ENCODE data around the gene ARHGAP19. TPM values are rescaled to one million over a fixed set of nuclear protein-coding genes. Genes with fewer than 3 reads are reported as not detected.

The ARHGAP19 gene
- total and polyA plus RNA-seq, 4 donors, result 1.8 to 12.8 (median 9.2) TPM

GRCh38 chr10:97234400-97234799 lies 58.0 kb downstream of the ARHGAP19 start:
- Histone ChIP-seq H3K27me3 (ENCODE audit: control insufficient read depth in 1 of 2, insufficient read depth in 2 of 2, low read length in 1 of 2) (no peaks in the 10 kb centered on the region), H3K27ac (ENCODE audit: low read depth in 1 of 2, low read length in 2 of 2) (no peak overlapping the region), H3K4me3 (ENCODE audit: low read length in 2 of 2) (no peak overlapping the region), H3K9me3 (ENCODE audit: control insufficient read depth, low read length) (no peaks in the 10 kb centered on the region), H3K36me3 (ENCODE audit: control insufficient read depth in 1 of 2, insufficient read depth in 2 of 2, low read length in 1 of 2) (no peaks in the 10 kb centered on the region), H3K4me1 (ENCODE audit: control insufficient read depth in 1 of 2, insufficient read depth in 2 of 2, low read length in 2 of 2) (no peaks in the 10 kb centered on the region)
- WGBS, 2 donors, result 46 to 55% methylated on average over 1 of the region's 1 CpG
- intact Hi-C loops (cut with DNase I), result no loop called here
- no peak for DNase-seq
- no peak for ATAC-seq (ENCODE audit: low FRiP score)

- H3K4me3 ChIP-seq (ENCODE audit: low read length in 2 of 2), result no peak overlapping the region
- H3K27ac ChIP-seq (ENCODE audit: low read depth in 1 of 2, low read length in 2 of 2), result no peak overlapping the region
- H3K36me3 ChIP-seq (ENCODE audit: control insufficient read depth in 1 of 2, insufficient read depth in 2 of 2, low read length in 1 of 2), result peaks cover 4% of the 10 kb centered on the region in 2 donors
- WGBS, 2 donors, result 95 to 98% methylated on average over 1 of the region's 1 CpG
- H3K9me3 ChIP-seq (ENCODE audit: control insufficient read depth, low read length), result no peaks in the 10 kb centered on the region
- DNase-seq (no peak), ATAC-seq (ENCODE audit: low FRiP score) (no peak)
- no peaks in the 10 kb centered on the region for H3K27me3 ChIP-seq (ENCODE audit: control insufficient read depth in 1 of 2, insufficient read depth in 2 of 2, low read length in 1 of 2)
- intact Hi-C loops (cut with DNase I), result no loop called here
- no peaks in the 10 kb centered on the region for H3K4me1 ChIP-seq (ENCODE audit: control insufficient read depth in 1 of 2, insufficient read depth in 2 of 2, low read length in 2 of 2)
These were observed 62.3 kb downstream of the ARHGAP19 start for GRCh38 chr10:97230146-97230545.

DNA sequence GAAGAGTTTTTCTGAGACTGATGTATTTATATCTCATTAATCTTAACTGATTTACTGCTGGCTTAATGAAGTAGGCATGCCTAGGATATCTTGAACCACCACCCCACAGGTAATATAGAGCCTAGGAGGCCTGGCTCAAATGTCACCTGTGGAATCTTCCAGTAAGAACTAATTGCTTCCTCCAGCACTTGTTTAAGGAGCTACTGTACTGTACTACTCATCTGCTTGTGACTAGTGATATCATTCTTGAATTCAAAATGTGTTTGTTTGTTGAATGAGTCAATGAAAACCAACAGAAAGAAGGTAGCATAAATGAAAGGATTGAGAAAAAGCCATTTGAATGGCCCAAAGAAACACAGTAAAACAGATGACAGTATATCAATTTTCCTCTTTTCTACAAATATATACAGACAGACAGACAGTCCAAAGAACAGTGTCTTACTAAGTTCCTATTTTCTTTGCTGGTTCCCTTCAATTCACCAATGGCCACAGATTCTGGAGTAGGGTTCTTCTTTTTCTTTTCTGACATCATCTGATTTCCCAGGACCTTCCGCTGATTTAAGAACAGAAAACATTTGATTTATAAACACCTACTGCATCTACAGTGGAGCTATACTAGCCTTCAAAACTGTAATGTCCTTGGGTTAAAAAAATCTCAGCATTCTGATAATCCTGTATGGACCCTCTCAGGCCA lies 63.0 kb downstream of the ARHGAP19 start:
- no peaks in the 10 kb centered on the region for H3K4me1 ChIP-seq (ENCODE audit: control insufficient read depth in 1 of 2, insufficient read depth in 2 of 2, low read length in 2 of 2)
- no peaks in the 10 kb centered on the region for H3K27me3 ChIP-seq (ENCODE audit: control insufficient read depth in 1 of 2, insufficient read depth in 2 of 2, low read length in 1 of 2)
- no peaks in the 10 kb centered on the region for H3K9me3 ChIP-seq (ENCODE audit: control insufficient read depth, low read length)
- H3K27ac ChIP-seq (ENCODE audit: low read depth in 1 of 2, low read length in 2 of 2), result no peak overlapping the region
- intact Hi-C loops (cut with DNase I), result no loop called here
- 95 to 100% methylated on average over 1 of the region's 1 CpG for WGBS, 2 donors
- H3K36me3 ChIP-seq (ENCODE audit: control insufficient read depth in 1 of 2, insufficient read depth in 2 of 2, low read length in 1 of 2), result peaks cover 4% of the 10 kb centered on the region in 2 donors
- DNase-seq (no peak), ATAC-seq (ENCODE audit: low FRiP score) (no peak)
- no peak overlapping the region for H3K4me3 ChIP-seq (ENCODE audit: low read length in 2 of 2)

- intact Hi-C loops (cut with DNase I), result no loop called here
- Histone ChIP-seq H3K4me3 (ENCODE audit: low read length in 2 of 2) (no peak overlapping the region), H3K27ac (ENCODE audit: low read depth in 1 of 2, low read length in 2 of 2) (no peak overlapping the region), H3K9me3 (ENCODE audit: control insufficient read depth, low read length) (no peaks in the 10 kb centered on the region), H3K27me3 (ENCODE audit: control insufficient read depth in 1 of 2, insufficient read depth in 2 of 2, low read length in 1 of 2) (no peaks in the 10 kb centered on the region), H3K36me3 (ENCODE audit: control insufficient read depth in 1 of 2, insufficient read depth in 2 of 2, low read length in 1 of 2) (peaks cover 4% of the 10 kb centered on the region in 2 donors), H3K4me1 (ENCODE audit: control insufficient read depth in 1 of 2, insufficient read depth in 2 of 2, low read length in 2 of 2) (no peaks in the 10 kb centered on the region)
- WGBS, 2 donors, result 97% methylated on average over 1 of the region's 1 CpG
- DNase-seq (no peak), ATAC-seq (ENCODE audit: low FRiP score) (no peak)
These were observed 63.7 kb downstream of the ARHGAP19 start for GRCh38 chr10:97228775-97229157.

- no peak overlapping the region for H3K4me3 ChIP-seq (ENCODE audit: low read length in 2 of 2)
- ATAC-seq (ENCODE audit: low FRiP score) (no peak), DNase-seq (no peak)
- peaks cover 4% of the 10 kb centered on the region in 2 donors for H3K36me3 ChIP-seq (ENCODE audit: control insufficient read depth in 1 of 2, insufficient read depth in 2 of 2, low read length in 1 of 2)
- H3K4me1 ChIP-seq (ENCODE audit: control insufficient read depth in 1 of 2, insufficient read depth in 2 of 2, low read length in 2 of 2), result no peaks in the 10 kb centered on the region
- H3K27me3 ChIP-seq (ENCODE audit: control insufficient read depth in 1 of 2, insufficient read depth in 2 of 2, low read length in 1 of 2), result no peaks in the 10 kb centered on the region
- intact Hi-C loops (cut with DNase I), result no loop called here
- no peak overlapping the region for H3K27ac ChIP-seq (ENCODE audit: low read depth in 1 of 2, low read length in 2 of 2)
- 80 to 90% methylated on average over 3 of the region's 3 CpGs for WGBS, 2 donors
- H3K9me3 ChIP-seq (ENCODE audit: control insufficient read depth, low read length), result no peaks in the 10 kb centered on the region
These were observed 64.2 kb downstream of the ARHGAP19 start for GRCh38 chr10:97228130-97228774.

DNA sequence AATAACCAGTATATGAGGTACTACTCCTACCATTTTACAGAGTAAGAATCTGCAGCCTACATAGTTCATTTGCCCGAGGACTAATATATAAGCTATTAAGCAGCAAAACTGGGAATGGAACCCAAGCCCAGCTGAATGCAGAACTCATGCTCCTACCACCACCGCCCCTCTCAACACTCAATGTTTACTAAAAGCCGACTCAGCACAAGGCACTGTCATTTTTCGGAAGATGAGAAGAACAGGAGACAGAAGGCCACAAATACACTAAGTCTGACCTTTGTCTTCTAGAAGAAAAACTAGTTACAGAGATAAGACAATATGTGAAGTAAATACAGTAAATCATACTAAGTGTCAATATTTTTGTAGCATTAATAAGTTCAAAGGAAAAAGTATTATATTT lies 66.0 kb downstream of the ARHGAP19 start:
- WGBS, 2 donors, result 86 to 90% methylated on average over 4 of the region's 4 CpGs
- no peak for ATAC-seq (ENCODE audit: low FRiP score)
- no peak overlapping the region for H3K4me3 ChIP-seq (ENCODE audit: low read length in 2 of 2)
- no peaks in the 10 kb centered on the region for H3K27me3 ChIP-seq (ENCODE audit: control insufficient read depth in 1 of 2, insufficient read depth in 2 of 2, low read length in 1 of 2)
- H3K9me3 ChIP-seq (ENCODE audit: control insufficient read depth, low read length), result no peaks in the 10 kb centered on the region
- H3K27ac ChIP-seq (ENCODE audit: low read depth in 1 of 2, low read length in 2 of 2), result no peak overlapping the region
- DNase-seq, result no peak
- H3K4me1 ChIP-seq (ENCODE audit: control insufficient read depth in 1 of 2, insufficient read depth in 2 of 2, low read length in 2 of 2), result no peaks in the 10 kb centered on the region
- intact Hi-C loops (cut with DNase I), result no loop called here
- H3K36me3 ChIP-seq (ENCODE audit: control insufficient read depth in 1 of 2, insufficient read depth in 2 of 2, low read length in 1 of 2), result peaks cover 4% of the 10 kb centered on the region in 2 donors

DNA sequence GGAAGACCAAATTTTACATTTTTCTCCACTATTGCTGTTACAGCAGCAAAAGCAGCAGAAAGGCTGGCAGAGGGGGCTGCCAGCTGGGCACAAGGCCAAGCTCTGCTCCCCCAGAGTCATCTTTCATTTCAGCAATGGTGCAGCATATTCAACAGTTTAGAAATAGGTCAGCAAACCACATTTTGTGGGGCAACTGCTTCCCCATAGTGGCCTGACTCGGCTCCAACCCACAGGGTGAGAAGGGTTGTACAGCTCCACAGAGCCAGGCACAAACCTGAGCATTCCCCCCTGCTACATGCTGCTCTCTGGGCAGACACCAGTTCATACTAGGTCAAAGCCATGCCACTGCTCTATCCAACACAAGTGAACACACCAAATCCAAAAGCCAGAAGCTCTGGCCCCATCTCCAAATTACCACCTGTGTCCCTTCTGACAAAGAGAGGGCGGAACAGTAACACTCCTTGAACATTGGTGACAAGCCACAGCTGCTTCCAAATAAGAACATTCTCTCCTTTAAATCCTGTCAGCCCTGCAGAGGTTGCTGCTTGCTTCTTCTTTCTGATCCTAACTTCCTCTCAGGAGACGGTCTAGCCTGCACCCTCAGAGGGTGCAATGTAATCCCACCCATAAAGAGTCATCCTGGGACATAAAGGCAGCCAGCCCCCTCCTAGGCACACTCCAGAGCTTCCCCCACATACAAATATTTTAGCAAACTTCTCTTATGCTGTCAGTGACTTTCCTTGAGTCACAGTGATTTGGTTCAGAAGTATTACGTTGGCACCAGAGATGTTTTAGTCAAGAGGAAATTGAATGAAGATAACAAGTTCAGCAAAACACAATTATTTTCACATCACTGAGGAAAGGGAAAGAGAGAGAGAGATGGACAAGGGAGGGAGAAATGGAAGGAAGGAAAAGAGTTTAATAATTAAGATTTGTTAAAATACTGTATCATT lies 67.7 kb downstream of the ARHGAP19 start:
- Histone ChIP-seq H3K27ac (ENCODE audit: low read depth in 1 of 2, low read length in 2 of 2) (no peak overlapping the region), H3K36me3 (ENCODE audit: control insufficient read depth in 1 of 2, insufficient read depth in 2 of 2, low read length in 1 of 2) (peaks cover 4% of the 10 kb centered on the region in 2 donors), H3K9me3 (ENCODE audit: control insufficient read depth, low read length) (no peaks in the 10 kb centered on the region), H3K4me3 (ENCODE audit: low read length in 2 of 2) (no peak overlapping the region), H3K4me1 (ENCODE audit: control insufficient read depth in 1 of 2, insufficient read depth in 2 of 2, low read length in 2 of 2) (no peaks in the 10 kb centered on the region), H3K27me3 (ENCODE audit: control insufficient read depth in 1 of 2, insufficient read depth in 2 of 2, low read length in 1 of 2) (no peaks in the 10 kb centered on the region)
- intact Hi-C loops (cut with DNase I), result no loop called here
- DNase-seq, result no peak
- WGBS, 2 donors, result 73 to 74% methylated on average over 4 of the region's 4 CpGs
- no peak for ATAC-seq (ENCODE audit: low FRiP score)

DNA sequence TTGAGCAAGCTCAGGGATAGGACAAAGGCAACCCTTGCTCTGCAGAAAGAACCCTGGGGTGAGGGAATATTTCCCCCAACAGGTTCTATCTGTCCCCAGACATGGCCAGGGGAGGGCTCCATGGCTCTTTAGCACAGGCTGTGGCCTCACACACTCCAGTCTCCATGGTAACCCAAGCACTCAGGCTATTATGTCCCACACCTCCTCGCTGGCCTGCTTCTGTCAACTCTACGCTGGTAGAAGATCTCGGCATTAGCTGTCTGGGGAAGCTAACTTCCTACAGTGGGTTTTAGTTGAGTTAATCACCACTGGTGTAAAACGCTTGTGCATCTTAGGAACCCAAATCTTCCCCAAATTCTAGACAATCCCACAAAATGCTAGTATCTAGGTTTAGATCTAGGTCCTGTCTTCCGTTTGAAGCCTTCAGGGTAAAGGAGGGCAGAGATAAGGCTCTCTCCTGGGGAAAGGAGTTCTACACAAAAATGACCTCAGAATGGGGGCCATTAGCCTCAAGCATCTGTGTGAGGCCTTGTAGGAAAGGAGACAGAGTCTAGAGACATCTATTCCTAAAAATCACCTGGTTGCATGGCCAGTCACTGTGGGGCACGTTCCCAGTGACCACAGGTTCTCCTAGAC lies 70.0 kb downstream of the ARHGAP19 start:
- no peak overlapping the region for H3K27ac ChIP-seq (ENCODE audit: low read depth in 1 of 2, low read length in 2 of 2)
- no peaks in the 10 kb centered on the region for H3K27me3 ChIP-seq (ENCODE audit: control insufficient read depth in 1 of 2, insufficient read depth in 2 of 2, low read length in 1 of 2)
- no peaks in the 10 kb centered on the region for H3K4me1 ChIP-seq (ENCODE audit: control insufficient read depth in 1 of 2, insufficient read depth in 2 of 2, low read length in 2 of 2)
- 95 to 96% methylated on average over 6 of the region's 6 CpGs for WGBS, 2 donors
- ATAC-seq (ENCODE audit: low FRiP score) (no peak), DNase-seq (no peak)
- no peaks in the 10 kb centered on the region for H3K9me3 ChIP-seq (ENCODE audit: control insufficient read depth, low read length)
- intact Hi-C loops (cut with DNase I), result no loop called here
- no peak overlapping the region for H3K4me3 ChIP-seq (ENCODE audit: low read length in 2 of 2)
- H3K36me3 ChIP-seq (ENCODE audit: control insufficient read depth in 1 of 2, insufficient read depth in 2 of 2, low read length in 1 of 2), result peaks cover 2 to 4% of the 10 kb centered on the region in 2 donors

All from aorta (tissue), 5 donors.